Raji (cell line): Measurements from ENCODE around the gene TNFRSF9.
A peak's percentile ranks its signal among the peaks of the same experiment; 100 is the strongest.

ENCODE experiments used
- POLR2A ChIP-seq: IDR thresholded peaks from 2 replicates; pipeline ENCODE4 v1.6.1; 2011; ENCODE audit warnings: low read depth, low read length, control low read depth; ENCODE audit not compliant: insufficient read depth

TNFRSF9 gene

DNA sequence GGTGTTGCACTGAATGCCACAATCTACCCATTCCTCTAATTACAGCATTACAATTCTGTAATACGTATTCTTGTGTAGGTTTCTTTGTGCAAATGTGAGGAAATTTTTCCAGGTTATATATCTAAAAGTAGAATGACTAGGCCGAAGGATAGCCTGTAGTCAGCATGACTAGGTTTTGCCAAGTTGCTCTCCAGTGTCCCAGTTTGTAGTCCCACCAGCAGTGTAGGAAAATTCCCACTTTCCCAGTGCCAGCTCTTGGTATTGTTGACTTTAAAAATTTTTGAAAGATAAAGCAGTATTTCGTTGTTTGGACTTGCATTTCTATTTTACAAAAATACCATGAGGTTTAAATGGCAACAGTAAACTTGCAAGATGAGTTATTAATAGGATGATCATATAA lies 23.8 kb upstream of the TNFRSF9 start:
- TF ChIP-seq POLR2A = no peak

DNA sequence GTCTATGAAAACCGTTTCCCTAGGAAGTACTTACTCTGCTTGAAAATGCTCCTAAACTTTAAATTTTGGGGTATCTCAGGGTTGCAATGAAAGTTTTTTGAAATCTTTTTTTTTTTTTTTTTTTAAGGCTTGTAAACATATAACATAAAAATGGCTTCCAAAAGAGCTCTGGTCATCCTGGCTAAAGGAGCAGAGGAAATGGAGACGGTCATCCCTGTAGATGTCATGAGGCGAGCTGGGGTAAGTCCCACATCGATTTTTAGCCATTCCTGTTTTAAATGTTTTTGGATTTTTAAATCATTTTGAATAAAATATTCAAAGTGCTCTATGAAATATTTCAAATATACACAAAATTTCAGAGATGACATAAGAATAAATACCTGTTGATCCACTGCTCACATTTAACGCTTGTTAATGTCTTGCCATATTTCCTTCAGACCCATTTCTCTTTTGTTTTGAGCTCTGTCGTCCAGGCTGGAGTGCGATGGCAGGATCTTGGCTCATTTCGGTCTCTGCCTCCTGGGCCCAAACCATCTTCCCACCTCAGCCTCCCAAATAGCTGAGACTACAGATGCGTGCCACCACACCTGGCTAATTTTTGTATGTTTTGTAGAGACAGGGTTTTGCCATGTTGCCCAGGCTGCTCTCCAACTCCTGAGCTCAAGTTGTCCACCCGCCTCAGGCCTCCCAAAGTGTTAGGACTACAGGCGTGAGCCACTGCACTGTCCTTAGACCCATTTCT lies 22.2 kb upstream of the TNFRSF9 start:
- no peak for TF ChIP-seq POLR2A

DNA sequence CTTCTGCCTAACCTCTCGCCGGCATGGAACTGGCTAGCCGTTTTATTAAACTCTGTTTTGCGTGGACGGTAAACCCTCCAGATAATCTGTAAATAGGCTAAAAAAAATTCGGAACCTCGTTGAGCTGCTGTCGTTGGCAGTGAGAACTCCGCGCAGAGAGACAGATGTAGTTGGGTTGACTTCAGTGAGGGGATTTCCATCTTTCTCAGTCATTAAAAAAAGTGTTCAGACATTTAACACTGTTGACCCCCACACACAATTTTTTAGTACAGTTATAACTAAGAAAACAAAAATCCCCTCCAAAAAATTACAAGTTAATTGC lies 21.3 kb upstream of the TNFRSF9 start:
- TF ChIP-seq POLR2A = no peak

GRCh38 chr1:7961216-7962013 lies 20.8 kb upstream of the TNFRSF9 start, which contains the start of gene PARK7:
TSS of gene PARK7 (plus strand) at chr1:7961711. CDS start at chr1:7962786, 1,075 bp downstream.
- TF ChIP-seq POLR2A = peak; percentile 100

GRCh38 chr1:7960867-7961215 lies 20.2 kb upstream of the TNFRSF9 start:
- TF ChIP-seq POLR2A = no peak

- no peak for TF ChIP-seq POLR2A
Measured at GRCh38 chr1:7960165-7960564, 19.5 kb upstream of the TNFRSF9 start.

DNA sequence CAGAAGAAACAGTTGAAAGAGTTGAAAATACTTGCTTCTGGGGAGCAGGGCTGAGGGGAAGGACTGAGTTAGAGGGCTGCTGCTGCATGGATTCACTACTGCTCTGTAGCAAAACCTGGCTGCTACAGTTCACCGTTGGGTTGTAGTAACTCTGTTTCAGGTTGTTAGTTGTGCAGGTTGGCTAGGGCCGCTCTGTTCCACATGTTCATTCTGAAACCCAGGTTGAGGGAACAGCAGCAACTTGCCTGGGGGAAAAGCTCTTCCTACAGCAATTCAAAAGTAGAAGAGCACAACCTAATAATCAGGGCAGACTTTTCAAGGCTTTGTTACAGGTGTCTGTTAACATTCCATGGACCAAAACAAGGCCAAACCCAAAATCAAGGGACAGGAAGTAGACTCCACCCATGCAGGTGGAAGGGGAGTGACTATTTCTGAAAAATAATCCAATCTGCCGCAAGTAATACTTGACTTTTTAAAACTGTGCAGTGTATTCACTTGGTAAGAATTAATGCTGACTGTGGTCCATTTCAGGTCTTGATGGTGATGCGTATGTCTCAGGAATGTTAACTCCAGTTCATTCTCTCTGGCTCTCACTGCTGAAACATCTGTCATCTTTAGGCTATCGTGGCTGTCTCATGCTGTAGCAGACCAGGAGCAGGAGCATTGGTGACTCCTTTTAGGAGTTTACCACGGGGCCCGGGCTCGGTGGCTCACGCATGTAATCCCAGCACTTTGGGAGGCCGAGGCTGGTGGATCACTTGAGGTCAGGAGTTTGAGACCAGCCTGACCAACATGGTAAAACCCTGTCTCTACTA lies 15.8 kb upstream of the TNFRSF9 start:
- TF ChIP-seq POLR2A = no peak

DNA sequence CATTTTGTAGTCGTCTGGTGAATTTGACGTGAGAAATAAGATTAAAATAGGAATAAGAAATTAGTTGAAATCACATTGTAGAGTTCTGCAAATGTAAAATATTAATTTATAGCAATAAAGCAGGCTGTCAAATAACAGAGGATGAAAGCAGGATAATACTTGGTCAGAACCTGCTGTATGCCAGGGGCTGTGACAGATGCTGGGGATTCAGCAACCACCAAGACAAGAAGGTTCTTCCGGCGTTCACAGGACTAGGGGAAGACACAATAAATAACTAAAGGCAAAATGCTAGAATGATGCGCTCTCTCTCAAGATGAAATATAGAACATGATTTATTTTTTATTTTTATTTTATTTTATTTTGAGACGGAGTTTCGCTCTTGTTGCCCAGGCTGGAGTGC lies 14.0 kb upstream of the TNFRSF9 start:
- TF ChIP-seq POLR2A = no peak

DNA sequence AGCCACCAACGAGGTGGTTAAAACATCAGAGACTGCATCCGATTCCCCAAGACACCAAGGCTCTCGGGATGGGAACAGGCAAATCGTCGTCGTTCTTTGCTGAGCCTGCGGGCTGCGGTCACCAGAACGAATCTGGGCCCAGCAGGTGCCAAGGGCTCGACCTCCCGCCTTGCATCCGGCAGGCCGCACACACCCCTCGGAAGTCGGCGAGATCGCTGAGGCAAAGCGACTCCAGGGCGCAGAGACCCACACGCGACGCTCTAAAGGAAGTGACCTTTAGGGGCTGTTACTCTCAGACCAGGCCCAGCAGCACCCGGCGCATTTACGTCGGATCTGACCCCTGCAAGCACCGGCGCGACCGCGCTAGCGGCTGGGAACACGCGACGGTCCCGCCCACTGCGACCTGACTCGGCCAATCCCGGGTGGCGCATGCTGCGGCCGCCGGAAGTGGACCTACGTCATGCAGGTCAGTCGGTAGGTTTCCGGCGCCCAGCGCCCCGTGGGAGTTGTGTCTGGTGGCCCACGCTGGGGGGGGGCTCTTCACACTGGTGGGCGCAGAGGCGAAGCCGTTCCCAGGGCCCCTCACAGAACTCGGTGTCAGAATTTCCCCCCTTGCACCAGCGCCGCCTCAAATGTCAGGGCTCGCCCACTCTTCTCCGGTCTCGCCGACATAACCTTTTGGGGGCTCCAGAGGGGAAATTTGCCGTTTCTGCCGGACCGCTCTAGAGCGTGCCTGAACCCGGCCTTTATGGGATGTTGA lies 13.4 kb upstream of the TNFRSF9 start:
- peak; percentile 94 for TF ChIP-seq POLR2A

- TF ChIP-seq POLR2A = no peak
Measured at GRCh38 chr1:7948960-7949359, 8.3 kb upstream of the TNFRSF9 start.

- no peak for TF ChIP-seq POLR2A
Measured at GRCh38 chr1:7943251-7943650, 2.6 kb upstream of the TNFRSF9 start.

DNA sequence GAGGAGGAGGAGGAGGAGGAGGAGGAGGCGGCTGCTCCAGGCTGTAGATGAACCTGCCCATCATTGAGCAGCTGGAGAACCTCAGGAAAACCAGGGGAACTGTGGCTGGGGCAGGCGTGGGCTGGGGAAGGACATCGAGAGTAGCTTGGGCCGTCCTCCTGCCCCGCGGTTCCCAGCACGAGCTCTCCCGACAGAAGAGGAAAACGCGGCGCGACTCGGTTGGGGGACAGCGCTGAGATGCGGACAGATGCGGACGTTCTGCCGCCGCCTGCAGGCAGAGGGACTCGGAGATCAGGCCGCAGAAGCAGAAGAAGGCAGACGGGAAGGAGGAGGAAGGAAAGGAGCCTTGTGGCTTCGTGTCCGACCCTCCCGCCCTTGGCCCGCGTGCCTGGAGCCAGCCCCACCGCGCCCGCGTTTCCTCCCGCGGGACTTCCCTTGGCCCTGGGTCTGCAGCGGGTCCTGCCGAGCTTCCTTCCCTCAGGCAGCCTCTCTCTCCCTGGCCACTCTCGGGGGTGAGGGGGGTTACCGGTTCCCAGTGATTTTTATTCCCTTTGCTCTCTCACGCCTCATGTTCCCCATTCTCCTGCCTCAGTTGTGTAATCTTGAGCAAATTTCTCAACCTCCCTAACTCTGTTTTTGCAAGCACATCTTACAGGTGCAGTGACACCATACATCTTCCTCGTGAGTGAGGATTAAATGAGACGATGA lies 1.7 kb upstream of the TNFRSF9 start:
- TF ChIP-seq POLR2A = no peak

DNA sequence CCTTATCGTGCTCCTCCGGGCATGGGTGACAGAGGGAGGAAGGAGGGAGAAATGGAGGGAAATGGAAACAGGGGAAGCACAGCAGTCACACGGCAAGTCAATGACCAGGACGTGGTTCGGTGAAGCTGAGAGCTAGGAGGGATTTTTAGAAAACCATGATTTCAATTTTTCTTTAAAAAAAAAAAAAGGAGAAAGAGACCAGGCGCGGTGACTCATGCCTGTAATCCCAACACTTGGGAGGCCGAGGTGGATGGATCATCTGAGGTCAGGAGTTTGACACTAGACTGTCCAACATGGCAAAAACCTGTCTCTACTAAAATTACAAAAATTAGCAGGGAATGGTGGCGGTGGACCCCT lies 776 bp upstream of the TNFRSF9 start:
- no peak for TF ChIP-seq POLR2A

DNA sequence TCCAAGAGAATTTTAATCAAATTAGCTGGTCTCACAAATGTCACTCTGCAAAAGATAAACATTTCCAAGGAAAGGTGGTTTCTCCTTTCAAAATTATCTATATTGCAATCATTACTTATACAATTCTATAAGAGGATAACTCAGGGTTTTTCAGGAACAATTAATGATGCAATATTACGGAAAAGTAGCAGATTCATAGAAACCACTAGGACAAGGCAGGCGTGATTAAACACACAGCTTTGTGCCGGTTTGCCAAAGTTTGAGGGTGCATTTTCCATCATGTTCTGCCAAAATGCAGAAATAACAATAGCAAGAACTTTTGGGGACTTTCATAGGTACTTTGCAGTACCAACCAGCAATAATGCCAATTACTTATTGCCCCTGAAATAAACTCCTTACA lies 605 bp downstream of the TNFRSF9 start:
- TF ChIP-seq POLR2A = no peak

GRCh38 chr1:7938070-7938469 lies 2.6 kb downstream of the TNFRSF9 start:
- TF ChIP-seq POLR2A = no peak

- TF ChIP-seq POLR2A = no peak
Measured at GRCh38 chr1:7932524-7933138, 8.0 kb downstream of the TNFRSF9 start.
